VCaP (cell line): ENCODE results near the gene ATAD5.

Source experiments
- H3K27ac ChIP-seq: fragments of 450-650 bp; 2 replicates; pipeline ENCODE4 v1.5.1; 2017
- CTCF ChIP-seq: fragments of 450-650 bp; conservative IDR thresholded peaks from 2 replicates; pipeline ENCODE4 v1.5.1; 2017; ENCODE audit warnings: mild to moderate bottlenecking, moderate library complexity

Gene ATAD5

GRCh38 chr17:30827082-30827481 is 4.7 kb upstream of the ATAD5 start:
- no peak overlapping the region for H3K27ac ChIP-seq
- no peak for TF ChIP-seq CTCF

- H3K27ac ChIP-seq, result no peak overlapping the region
- no peak for TF ChIP-seq CTCF
These were observed 2.7 kb upstream of the ATAD5 start for GRCh38 chr17:30829022-30829421.

- TF ChIP-seq CTCF, result no peak
- peak overlapping the region; percentile 80 for H3K27ac ChIP-seq
These were observed 509 bp upstream of the ATAD5 start for GRCh38 chr17:30831257-30831656.

- H3K27ac ChIP-seq, result peak overlapping the region; percentile 80
- no peak for TF ChIP-seq CTCF
These were observed 815 bp downstream of the ATAD5 start for GRCh38 chr17:30832438-30833124.

GRCh38 chr17:30838202-30838807 is 6.5 kb downstream of the ATAD5 start:
- peak overlapping the region; percentile 13 for H3K27ac ChIP-seq
- TF ChIP-seq CTCF, result no peak

- no peak for TF ChIP-seq CTCF
These were observed 9.0 kb downstream of the ATAD5 start for GRCh38 chr17:30840771-30841170.

GRCh38 chr17:30848021-30848420 is 16.3 kb downstream of the ATAD5 start:
- H3K27ac ChIP-seq, result no peak overlapping the region
- no peak for TF ChIP-seq CTCF

More at GRCh38 chr17:30840771-30841170, 9.0 kb downstream of the ATAD5 start:
- no peak overlapping the region for H3K27ac ChIP-seq
